Natural killer cell (primary cell): ENCODE data around the gene CD46. TPM values are rescaled to one million over a fixed set of nuclear protein-coding genes. Genes with fewer than 3 reads are reported as not detected.

ENCODE experiments used
- ATAC-seq, 3 donors: fragments of 150-1000 bp in 2 of 3; fragments of 200-7000 bp in 1 of 3; cut with Tn5 transposase; 1 replicate in 1 of 3; 2 replicates in 2 of 3; pipeline ENCODE4 v1.10.0; 2021; ENCODE audit warnings: mild to moderate bottlenecking in 2 of 3, moderate library complexity in 2 of 3
- DNase-seq, 2 donors: peaks; one replicate each; pipeline versions ENCODE4 v3.0.0 to v3.0.0-alpha.2; 2013 to 2021; ENCODE audit warnings: mixed read lengths in 1 of 2
- H3K27ac ChIP-seq: one replicate; pipeline ENCODE4 v1.5.1; 2013; ENCODE audit warnings: mild to moderate bottlenecking, low read length
- H3K27me3 ChIP-seq: one replicate; pipeline ENCODE4 v1.6.1; 2013; ENCODE audit warnings: low read length; ENCODE audit not compliant: control insufficient read depth, insufficient read depth
- H3K36me3 ChIP-seq: one replicate; pipeline ENCODE4 v1.6.1; 2013; ENCODE audit warnings: low read length; ENCODE audit not compliant: control insufficient read depth, insufficient read depth
- H3K4me1 ChIP-seq: one replicate; pipeline ENCODE4 v1.6.1; 2013; ENCODE audit warnings: low read length; ENCODE audit not compliant: control insufficient read depth, insufficient read depth
- H3K4me3 ChIP-seq: one replicate; pipeline ENCODE4 v1.5.1; 2013; ENCODE audit warnings: low read length
- H3K9me3 ChIP-seq: one replicate; pipeline ENCODE4 v1.6.1; 2013; ENCODE audit warnings: low read length; ENCODE audit not compliant: control insufficient read depth, insufficient read depth
- H3K27ac Mint-ChIP-seq, 2 donors: one replicate each; pipeline ENCODE4 v1.8.0; 2022; ENCODE audit warnings: mild to moderate bottlenecking in 2 of 2, mixed read lengths in 2 of 2, moderate library complexity in 1 of 2
- H3K27me3 Mint-ChIP-seq, 2 donors: one replicate each; pipeline ENCODE4 v1.8.0; 2022; ENCODE audit warnings: low read depth in 2 of 2, mixed read lengths in 2 of 2
- H3K36me3 Mint-ChIP-seq: one replicate; pipeline ENCODE4 v1.8.0; 2022; ENCODE audit warnings: mixed read lengths
- H3K4me1 Mint-ChIP-seq, 2 donors: one replicate each; pipeline ENCODE4 v1.8.0; 2022; ENCODE audit warnings: mixed read lengths in 2 of 2
- H3K4me3 Mint-ChIP-seq: one replicate; pipeline ENCODE4 v1.8.0; 2022; ENCODE audit warnings: mild to moderate bottlenecking, moderate library complexity, mixed read lengths
- H3K9me3 Mint-ChIP-seq, 2 donors: one replicate each; pipeline ENCODE4 v1.8.0; 2022; ENCODE audit warnings: mixed read lengths in 2 of 2
- CTCF ChIP-seq: fragments of 200-600 bp; IDR thresholded peaks from one replicate; pipeline ENCODE4 v1.8.0; 2022; ENCODE audit warnings: antibody characterized with exemption
- WGBS: methylation state at CpG from one replicate; pipeline ENCODE4 v1.1.7; 2013; ENCODE audit warnings: missing lambda C conversion rate; ENCODE audit not compliant: insufficient coverage; 5-methylcytosine and 5-hydroxymethylcytosine counted together
- intact Hi-C: fragments of 100-400 bp; cut with micrococcal nuclease; formaldehyde crosslinking; loops from one replicate; pipeline ENCODE4 v1.14.2; 2022
- total RNA-seq, 4 donors: library from RNA; stranded (reverse); fragments of 120-200 nt in 1 of 4; gene quantifications; one replicate each; pipeline versions ENCODE4 v1.2.3 to v1.2.4, GENCODE V29; 2013 to 2022

CD46 gene
- total RNA-seq, 3 donors from 2014 or later (not counting 1 experiment from before 2014, with no cell fraction given), result 110 to 126 (median 124) TPM

GRCh38 chr1:207828046-207828445 is 76.2 kb downstream of the CD46 start:
- ATAC-seq, result no peak
- no peaks in the 10 kb centered on the region for H3K27me3 ChIP-seq
- intact Hi-C loops, result loop anchor here (1.0 to 10.0 kb wide), 3 partner anchors 41 to 503 kb away; partner anchors contain the start of gene CD55

GRCh38 chr1:207828485-207829158 is 76.8 kb downstream of the CD46 start:
- peaks cover 81 to 85% of the 10 kb centered on the region in 2 donors for H3K4me1 Mint-ChIP-seq

More at GRCh38 chr1:207828046-207828445, 76.2 kb downstream of the CD46 start:
- peak overlapping the region; percentile 99 for H3K27ac Mint-ChIP-seq
- Histone ChIP-seq H3K36me3 (no peaks in the 10 kb centered on the region), H3K9me3 (no peaks in the 10 kb centered on the region), H3K4me1 (peaks cover 77% of the 10 kb centered on the region), H3K27ac (peak overlapping the region; percentile 12), H3K4me3 (no peak overlapping the region)
- peak overlapping the region; percentile 21 for H3K4me3 Mint-ChIP-seq
- H3K9me3 Mint-ChIP-seq, result peaks cover 2 to 3% of the 10 kb centered on the region in 2 donors
- peaks cover 83 to 86% of the 10 kb centered on the region in 2 donors for H3K4me1 Mint-ChIP-seq
- peaks cover 0 to 3% of the 10 kb centered on the region in 2 donors for H3K27me3 Mint-ChIP-seq
- H3K36me3 Mint-ChIP-seq, result peaks cover 8% of the 10 kb centered on the region
- TF ChIP-seq CTCF, result no peak
- 83% methylated on average over 4 of the region's 5 CpGs for WGBS
- DNase-seq, result no peak

GRCh38 chr1:207829576-207829975 is 77.7 kb downstream of the CD46 start:
- Histone ChIP-seq H3K9me3 (no peaks in the 10 kb centered on the region), H3K4me3 (no peak overlapping the region), H3K27me3 (no peaks in the 10 kb centered on the region), H3K4me1 (peaks cover 67% of the 10 kb centered on the region), H3K36me3 (no peaks in the 10 kb centered on the region), H3K27ac (no peak overlapping the region)
- Mint-ChIP-seq H3K36me3 (no peaks in the 10 kb centered on the region), H3K4me3 (no peak overlapping the region), H3K27ac (peak overlapping the region; percentile 99), H3K4me1 (peaks cover 81 to 85% of the 10 kb centered on the region in 2 donors), H3K27me3 (no peaks in the 10 kb centered on the region), H3K9me3 (no peaks in the 10 kb centered on the region)
- DNase-seq (no peak), ATAC-seq (no peak)
- no peak for TF ChIP-seq CTCF
- intact Hi-C loops, result loop anchor here (10.0 kb wide), 1 partner anchor 505 kb away; the partner anchor contains the start of gene CD55

More at GRCh38 chr1:207828485-207829158, 76.8 kb downstream of the CD46 start:
- WGBS, result 38% methylated on average over 2 of the region's 2 CpGs
- Mint-ChIP-seq H3K4me3 (no peak overlapping the region), H3K27ac (peak overlapping the region; percentile 99), H3K9me3 (peaks cover 2 to 3% of the 10 kb centered on the region in 2 donors), H3K36me3 (peaks cover 6% of the 10 kb centered on the region), H3K27me3 (peaks cover 0 to 3% of the 10 kb centered on the region in 2 donors)
- H3K4me1 ChIP-seq, result peaks cover 76% of the 10 kb centered on the region
- intact Hi-C loops, result loop anchor here (1.0 to 10.0 kb wide), 3 partner anchors 41 to 504 kb away; partner anchors contain the start of gene CD55
- ATAC-seq (peak; percentile 14 to 36 (median 18)), DNase-seq (peak; percentile 47 to 84)
- H3K9me3 ChIP-seq, result no peaks in the 10 kb centered on the region
- peak; percentile 67 for TF ChIP-seq CTCF
- no peaks in the 10 kb centered on the region for H3K27me3 ChIP-seq
- peak overlapping the region; percentile 12 for H3K27ac ChIP-seq
- no peaks in the 10 kb centered on the region for H3K36me3 ChIP-seq
- no peak overlapping the region for H3K4me3 ChIP-seq
